Calu3 (cell line): Measurements from ENCODE around the gene UBE2J2. TPM values are rescaled to one million over a fixed set of nuclear protein-coding genes. Genes with fewer than 3 reads are reported as not detected.

ENCODE experiments used
- BruUV-seq: library from RNA; stranded (reverse); fragments of 400-500 nt; replicated peaks from 2 replicates; lab custom pipeline; 2021; lab: Mats Ljungman, UMichigan
- CTCF ChIA-PET: fragments of 300-600 bp; sonication (Branson Sonifier 250); formaldehyde crosslinking; loops from one replicate; lab custom pipeline; 2022; ENCODE audit warnings: antibody characterized with exemption; lab: Charles Lee
- DNase-seq: peaks from one replicate; pipeline ENCODE4 v3.0.0; 2022
- H3K27ac Mint-ChIP-seq: one replicate; pipeline ENCODE4 v1.8.0; 2022; ENCODE audit warnings: mixed read lengths; ENCODE audit not compliant: unreplicated experiment
- H3K27me3 Mint-ChIP-seq: one replicate; pipeline ENCODE4 v1.8.0; 2022; ENCODE audit warnings: mixed read lengths; ENCODE audit not compliant: unreplicated experiment
- H3K36me3 Mint-ChIP-seq: one replicate; pipeline ENCODE4 v1.8.0; 2022; ENCODE audit warnings: mild to moderate bottlenecking, moderate library complexity, mixed read lengths; ENCODE audit not compliant: insufficient read depth, unreplicated experiment
- H3K4me1 Mint-ChIP-seq: one replicate; pipeline ENCODE4 v1.8.0; 2022; ENCODE audit warnings: mild to moderate bottlenecking, low read depth, mixed read lengths; ENCODE audit not compliant: unreplicated experiment
- H3K4me3 Mint-ChIP-seq: one replicate; pipeline ENCODE4 v1.8.0; 2022; ENCODE audit warnings: mild to moderate bottlenecking, low read depth, moderate library complexity, mixed read lengths; ENCODE audit not compliant: unreplicated experiment
- H3K9me3 Mint-ChIP-seq: one replicate; pipeline ENCODE4 v1.8.0; 2022; ENCODE audit warnings: low read depth, mixed read lengths; ENCODE audit not compliant: unreplicated experiment
- intact Hi-C: fragments of 100-400 bp; cut with micrococcal nuclease; formaldehyde crosslinking; loops from one replicate; pipeline ENCODE4 v1.10.0; 2022; ENCODE audit not compliant: unreplicated experiment
- total RNA-seq: library from RNA; stranded (reverse); gene quantifications from 2 replicates; pipeline ENCODE4 v1.2.3, GENCODE V29; 2022
- TF ChIP-seq, protein P1 (sequence below): fragments of 200-600 bp; IDR thresholded peaks from one replicate; pipeline ENCODE4 v1.8.0; 2022; ENCODE audit warnings: antibody characterized with exemption; ENCODE audit not compliant: unreplicated experiment

UBE2J2 gene
- total RNA-seq, 1 experiment from 2014 or later = 45.6 TPM

DNA sequence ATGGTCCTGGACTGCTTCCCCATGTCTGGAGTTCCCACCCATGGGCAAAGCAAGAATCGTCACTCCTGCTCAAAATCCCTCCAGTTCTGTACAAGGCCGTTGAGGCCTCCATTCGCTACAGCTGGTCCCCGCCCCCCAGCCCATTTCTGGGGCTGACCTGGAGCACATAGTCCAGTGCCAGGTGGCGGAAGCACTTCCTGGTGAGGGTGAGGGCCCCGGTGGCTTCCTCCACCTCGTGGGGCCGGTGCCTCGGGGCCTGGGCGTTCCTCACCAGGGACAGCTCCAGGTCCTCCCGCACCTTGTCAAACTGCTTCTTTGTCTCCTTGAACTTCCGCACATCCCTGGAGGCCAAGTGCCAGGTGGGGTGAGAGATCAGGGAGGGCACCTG, 26.7 kb upstream of the UBE2J2 start:
- Mint-ChIP-seq H3K36me3 (peaks cover 13% of the 10 kb centered on the region), H3K27me3 (no peaks in the 10 kb centered on the region), H3K27ac (no peak overlapping the region), H3K4me3 (no peak overlapping the region), H3K9me3 (no peaks in the 10 kb centered on the region), H3K4me1 (no peaks in the 10 kb centered on the region)
- DNase-seq = no peak
- intact Hi-C loops = no loop called here
- TF ChIP-seq, protein P1, sequence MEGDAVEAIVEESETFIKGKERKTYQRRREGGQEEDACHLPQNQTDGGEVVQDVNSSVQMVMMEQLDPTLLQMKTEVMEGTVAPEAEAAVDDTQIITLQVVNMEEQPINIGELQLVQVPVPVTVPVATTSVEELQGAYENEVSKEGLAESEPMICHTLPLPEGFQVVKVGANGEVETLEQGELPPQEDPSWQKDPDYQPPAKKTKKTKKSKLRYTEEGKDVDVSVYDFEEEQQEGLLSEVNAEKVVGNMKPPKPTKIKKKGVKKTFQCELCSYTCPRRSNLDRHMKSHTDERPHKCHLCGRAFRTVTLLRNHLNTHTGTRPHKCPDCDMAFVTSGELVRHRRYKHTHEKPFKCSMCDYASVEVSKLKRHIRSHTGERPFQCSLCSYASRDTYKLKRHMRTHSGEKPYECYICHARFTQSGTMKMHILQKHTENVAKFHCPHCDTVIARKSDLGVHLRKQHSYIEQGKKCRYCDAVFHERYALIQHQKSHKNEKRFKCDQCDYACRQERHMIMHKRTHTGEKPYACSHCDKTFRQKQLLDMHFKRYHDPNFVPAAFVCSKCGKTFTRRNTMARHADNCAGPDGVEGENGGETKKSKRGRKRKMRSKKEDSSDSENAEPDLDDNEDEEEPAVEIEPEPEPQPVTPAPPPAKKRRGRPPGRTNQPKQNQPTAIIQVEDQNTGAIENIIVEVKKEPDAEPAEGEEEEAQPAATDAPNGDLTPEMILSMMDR = no peak
- CTCF ChIA-PET = interaction anchor here (0.7 kb wide), 1 partner anchor 8 kb away, joined by 3 read pairs; no protein-coding TSS in a partner anchor
- BruUV-seq = no TSS peak

DNA sequence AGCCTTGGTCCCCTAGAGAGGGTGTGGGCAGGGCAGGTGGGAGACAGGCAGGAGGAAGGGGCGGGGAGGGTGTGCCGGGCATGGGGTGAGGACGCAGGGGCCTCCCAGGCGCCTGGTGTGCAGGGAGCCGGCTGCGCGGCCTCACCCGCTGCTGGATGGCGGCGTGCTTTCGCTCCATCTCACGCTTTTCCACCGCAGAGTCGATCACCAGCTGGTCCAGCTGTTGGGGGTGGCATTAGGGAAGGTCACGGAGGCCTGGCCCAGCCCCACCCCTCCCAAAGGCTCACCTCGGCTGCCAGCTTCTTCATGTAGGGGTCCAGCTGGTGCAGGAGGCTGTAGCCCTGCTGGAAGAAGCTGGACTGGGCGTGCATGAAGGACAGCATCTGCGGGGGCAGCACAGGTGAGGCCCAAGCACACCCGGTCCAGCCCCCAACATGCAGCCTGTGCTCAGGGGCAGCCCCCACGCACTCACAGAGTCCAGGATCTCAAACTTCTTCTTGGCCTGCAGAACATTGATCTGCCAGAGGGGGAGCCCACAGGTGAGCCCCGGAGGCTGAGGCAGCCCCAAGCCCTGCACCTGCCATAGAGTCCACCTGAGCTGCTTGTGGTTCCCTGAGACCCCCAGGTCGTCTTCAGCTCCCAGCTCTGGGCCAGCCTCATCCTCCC, 26.2 kb upstream of the UBE2J2 start:
- Mint-ChIP-seq H3K36me3 (peaks cover 17% of the 10 kb centered on the region), H3K9me3 (no peaks in the 10 kb centered on the region), H3K27ac (no peak overlapping the region), H3K4me1 (no peaks in the 10 kb centered on the region), H3K4me3 (no peak overlapping the region), H3K27me3 (no peaks in the 10 kb centered on the region)
- BruUV-seq = no TSS peak
- CTCF ChIA-PET = interaction anchor here (0.7 kb wide), 1 partner anchor 8 kb away, joined by 3 read pairs; no protein-coding TSS in a partner anchor
- intact Hi-C loops = no loop called here
- peak; percentile 48 for DNase-seq
- TF ChIP-seq, protein P1 = peak; percentile 39

DNA sequence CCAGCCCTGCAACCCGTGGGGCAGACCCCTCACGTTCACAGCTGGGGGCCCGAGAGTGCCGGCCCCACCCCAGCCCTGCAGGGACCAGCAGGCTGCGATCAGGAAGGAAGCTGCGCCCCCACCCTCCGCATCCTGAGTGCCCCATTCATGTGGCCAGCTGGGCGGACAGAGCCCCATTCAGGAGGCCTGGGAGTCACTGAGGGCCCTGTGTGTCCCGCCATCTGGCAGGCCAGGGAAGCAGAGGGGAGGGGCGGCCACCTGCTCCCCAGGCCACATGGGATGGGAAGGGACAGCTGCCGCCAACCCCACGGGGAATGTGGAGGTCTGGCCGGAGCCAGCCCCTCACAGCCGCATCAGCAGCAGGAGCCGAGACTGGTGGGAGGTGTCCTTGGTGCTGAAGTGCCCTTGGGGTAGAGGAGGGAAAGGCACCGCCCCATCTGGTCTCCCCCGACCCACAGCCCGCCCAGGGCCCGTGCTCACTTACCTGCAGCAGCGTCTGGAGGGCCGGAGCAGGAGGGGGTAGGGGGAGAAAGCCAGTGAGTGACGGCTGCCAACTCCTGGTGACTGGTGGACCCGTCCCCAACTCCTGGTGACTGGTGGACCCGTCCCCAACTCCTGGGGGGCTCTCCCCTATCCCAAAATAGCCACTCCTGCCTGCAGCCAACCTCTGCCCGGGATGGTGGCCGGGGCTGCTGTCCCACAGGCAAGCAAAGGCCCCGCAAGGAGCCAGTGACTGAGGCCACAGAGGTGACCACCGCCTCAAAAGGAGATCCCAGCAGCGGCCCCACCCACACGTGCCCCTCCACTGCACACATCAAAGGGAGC, 25.4 kb upstream of the UBE2J2 start:
- Mint-ChIP-seq H3K9me3 (no peaks in the 10 kb centered on the region), H3K27me3 (no peaks in the 10 kb centered on the region)
- no TSS peak for BruUV-seq

DNA sequence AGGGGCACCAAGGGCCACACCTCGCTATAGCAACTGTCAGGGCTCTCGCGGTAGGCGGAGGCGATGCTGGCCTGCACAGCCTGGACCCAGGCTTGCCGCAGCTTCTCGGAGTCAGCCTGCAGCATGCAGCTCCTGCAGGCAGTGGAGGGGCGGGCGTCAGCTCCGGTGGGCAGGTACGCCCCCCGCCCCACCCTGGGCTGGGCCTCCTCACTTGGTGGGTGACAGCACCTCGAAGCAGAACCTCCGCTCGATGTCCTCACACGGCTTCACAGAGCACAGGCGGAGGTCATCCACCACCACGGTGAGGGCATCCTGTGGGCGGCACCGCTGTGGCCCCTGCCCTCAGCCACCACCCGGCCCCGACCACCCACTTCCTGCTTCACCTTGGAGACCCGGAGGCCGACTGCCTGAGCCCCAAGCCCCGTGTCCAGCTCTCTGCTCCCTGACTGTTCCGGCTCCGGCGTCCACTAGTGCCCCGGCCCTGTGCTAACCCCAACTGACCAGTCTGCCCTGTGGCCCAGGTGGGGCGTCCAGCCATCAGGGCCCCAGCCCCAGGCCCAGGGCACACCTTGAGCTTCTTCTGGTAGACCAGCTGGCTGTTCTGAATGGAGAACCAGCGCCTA, 24.3 kb upstream of the UBE2J2 start:
- intact Hi-C loops = no loop called here
- no peaks in the 10 kb centered on the region for H3K4me1 Mint-ChIP-seq
- H3K27ac Mint-ChIP-seq = no peak overlapping the region
- no peaks in the 10 kb centered on the region for H3K27me3 Mint-ChIP-seq
- TF ChIP-seq, protein P1 = no peak
- no peaks in the 10 kb centered on the region for H3K9me3 Mint-ChIP-seq
- H3K36me3 Mint-ChIP-seq = peaks cover 13% of the 10 kb centered on the region
- CTCF ChIA-PET = no interaction called here
- no peak overlapping the region for H3K4me3 Mint-ChIP-seq
- no peak for DNase-seq
- no TSS peak for BruUV-seq

More for the DNA sequence above, 25.4 kb upstream of the UBE2J2 start:
- CTCF ChIA-PET = no interaction called here
- H3K4me3 Mint-ChIP-seq = no peak overlapping the region
- TF ChIP-seq, protein P1 = no peak
- no peak for DNase-seq
- H3K4me1 Mint-ChIP-seq = no peaks in the 10 kb centered on the region
- no peak overlapping the region for H3K27ac Mint-ChIP-seq
- intact Hi-C loops = no loop called here
- peaks cover 13% of the 10 kb centered on the region for H3K36me3 Mint-ChIP-seq
